ENCODE measurements around the gene MGAT1. TPM values are rescaled to one million over a fixed set of nuclear protein-coding genes. Genes with fewer than 3 reads are reported as not detected.

Gene MGAT1
- total and polyA plus RNA-seq, 2 experiments from 2014 or later, result 23.7 to 81.4 TPM

- TF ChIP-seq ZNF114 (CRISPR knock-in tag; IDR thresholded peaks at IDR 0.05) (no peak), CTCF (conservative IDR thresholded peaks at IDR 0.05; ENCODE audit: low read depth in 2 of 2) (no peak), JUNB (IDR thresholded peaks at IDR 0.05; ENCODE audit: unreplicated experiment) (no peak), CREB1 (CRISPR knock-in tag; IDR thresholded peaks at IDR 0.05; ENCODE audit: low read depth) (no peak)
These were observed 30.0 kb upstream of the MGAT1 start (continued) for GRCh38 chr5:180832638-180833068.

- Mint-ChIP-seq H3K36me3 (ENCODE audit: low read depth) (peaks cover 36% of the 10 kb centered on the region), H3K4me1 (peaks cover 11% of the 10 kb centered on the region; the same call in 2 of the 3 replicates), H3K9me3 (peaks cover 39% of the 10 kb centered on the region), H3K27me3 (ENCODE audit: insufficient read depth, low read depth, poor library complexity) (peaks cover 44% of the 10 kb centered on the region), H3K27ac (peak overlapping the region; percentile 92), H3K4me3 (peak overlapping the region; percentile 88)
- no peak overlapping the region for H3K27ac ChIP-seq (ENCODE audit: low read depth)
- no peak for TF ChIP-seq ZNF331 (CRISPR knock-in tag; IDR thresholded peaks at IDR 0.05; ENCODE audit: low read depth)
- TF ChIP-seq POLR2AphosphoS5 (IDR thresholded peaks at IDR 0.05; ENCODE audit: low read depth), result peak; percentile 39; the same call in 1 of the 2 replicates
- TF ChIP-seq CTCF (conservative IDR thresholded peaks at IDR 0.05; ENCODE audit: low read depth in 2 of 2), result no peak
- no peak for TF ChIP-seq EZH2phosphoT487 (IDR thresholded peaks at IDR 0.05; ENCODE audit: unreplicated experiment)
- peaks cover 47% of the 10 kb centered on the region for H3K27me3 ChIP-seq (ENCODE audit: insufficient read depth)
- peak overlapping the region; percentile 89 for H3K4me3 ChIP-seq
- H3K4me2 ChIP-seq, result peak overlapping the region; percentile 92
- ATAC-seq (peak; percentile 89), DNase-seq (ENCODE audit: low spot score) (peak; percentile 82)
- H3K9me2 ChIP-seq (ENCODE audit: insufficient read depth), result no peaks in the 10 kb centered on the region
- H3F3A ChIP-seq (replicated peaks; ENCODE audit: low read depth), result 0 out of 2 replicates have a peak, but pooled peaks cover 7% of the 10 kb centered on the region
- peaks cover 8% of the 10 kb centered on the region; the same call in 1 of the 2 replicates for H3K4me1 ChIP-seq (ENCODE audit: insufficient read depth)
- no peaks in the 10 kb centered on the region for H3K79me2 ChIP-seq (replicated peaks; ENCODE audit: insufficient read depth)
- peak overlapping the region; percentile 94 for H2AFZ ChIP-seq
- peaks cover 4% of the 10 kb centered on the region; the same call in 1 of the 2 replicates for H3K36me3 ChIP-seq (ENCODE audit: insufficient read depth)
- 0 out of 2 replicates have a peak, but pooled peaks cover 7% of the 10 kb centered on the region for H4K20me1 ChIP-seq (replicated peaks; ENCODE audit: insufficient read depth)
These were observed 28.8 kb upstream of the MGAT1 start for GRCh38 chr5:180831139-180832093.
